Superior temporal gyrus (tissue), 1 donor: ENCODE data around the gene GZMM.

Experiments used
- DNase-seq: peaks from one replicate; pipeline ENCODE4 v3.0.0-alpha.2; 2016; ENCODE audit errors: extremely low spot score

The GZMM gene

GRCh38 chr19:566844-567243, 23.0 kb downstream of the GZMM start:
- DNase-seq: no peak

- no peak for DNase-seq
These were observed 23.5 kb downstream of the GZMM start for GRCh38 chr19:567296-567900.

- no peak for DNase-seq
These were observed 26.4 kb downstream of the GZMM start for GRCh38 chr19:570251-570686.

GRCh38 chr19:570937-571565, 27.2 kb downstream of the GZMM start:
- no peak for DNase-seq

DNA sequence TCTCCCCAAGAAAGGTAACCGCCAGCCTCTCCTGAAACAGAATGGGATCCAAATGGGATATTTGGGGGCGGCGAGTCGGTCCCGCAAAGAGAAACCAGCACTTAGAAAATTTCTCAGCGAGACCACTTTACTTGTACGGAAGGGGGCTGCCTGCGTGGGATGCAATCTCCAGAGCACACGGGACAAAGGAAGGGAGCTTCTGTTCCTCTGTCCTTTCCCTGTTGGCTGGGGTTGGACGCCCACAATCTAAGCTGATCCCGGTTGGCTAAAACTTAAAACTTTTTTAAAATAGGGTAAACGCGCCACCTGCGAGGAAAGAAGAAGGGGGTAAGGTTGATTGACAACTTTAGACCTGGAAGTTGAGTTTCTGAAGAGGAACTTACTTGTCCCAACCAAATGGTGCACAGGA, 27.7 kb downstream of the GZMM start:
- no peak for DNase-seq

- DNase-seq: peak; percentile 98
These were observed 28.4 kb downstream of the GZMM start, which contains the start of gene BSG for GRCh38 chr19:572140-572742. Gene BSG (plus strand): TSS chr19:572596. CDS start chr19:572635, 39 bp downstream.

DNA sequence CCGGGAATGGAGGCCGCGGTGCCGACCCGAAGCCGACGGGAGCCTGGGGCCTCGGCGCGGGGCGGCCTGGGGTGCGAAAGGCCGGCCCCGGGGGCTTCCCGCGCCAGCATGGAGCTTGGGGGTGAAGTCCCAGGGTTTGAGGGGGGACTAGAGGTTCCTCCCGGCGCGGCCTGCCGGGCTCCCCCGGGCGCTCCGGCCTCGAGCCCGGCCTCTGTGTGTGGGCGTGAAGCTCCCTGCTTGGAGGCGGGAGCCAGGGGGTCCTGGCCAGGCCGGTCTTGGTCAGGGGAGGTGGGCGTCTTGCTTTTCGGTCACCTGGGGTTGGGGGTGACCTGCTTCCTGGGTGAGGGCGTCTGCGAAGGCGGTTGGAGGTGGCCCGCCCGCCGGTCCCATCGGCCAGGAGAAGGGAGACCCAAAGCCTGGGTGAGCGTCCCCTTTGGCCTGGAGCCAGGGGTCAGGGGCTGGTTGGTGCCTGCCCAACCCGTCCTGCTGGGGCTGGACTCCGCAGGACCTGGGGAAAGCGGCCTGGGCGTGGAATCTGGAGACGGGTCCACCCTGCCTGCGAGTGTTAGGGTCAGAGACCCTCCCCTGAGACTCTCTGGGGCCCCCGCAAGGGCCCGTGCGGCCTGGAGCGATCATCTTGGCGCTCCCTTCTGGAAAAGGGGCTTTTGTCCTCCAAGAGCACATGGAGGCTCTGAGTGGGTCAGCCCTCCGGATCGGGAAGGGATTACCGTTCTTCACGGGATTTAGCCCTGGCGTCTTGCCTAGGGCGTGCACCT, 29.1 kb downstream of the GZMM start:
- DNase-seq: no peak

DNA sequence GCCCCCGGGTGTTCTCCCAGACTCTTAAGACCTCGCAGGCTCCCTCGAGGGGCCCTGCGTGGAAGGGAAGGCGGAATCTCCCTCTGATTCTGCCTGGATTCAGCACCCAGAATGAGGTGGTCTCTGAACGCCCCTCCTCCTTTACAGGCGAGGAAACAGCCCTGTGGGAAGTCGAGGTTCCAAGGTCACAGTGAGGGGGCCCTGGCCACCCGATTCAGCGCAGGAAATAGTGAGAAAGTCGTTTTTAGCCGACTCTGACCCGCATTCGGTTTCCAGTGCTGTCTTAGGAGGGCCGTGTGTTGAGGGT, 29.6 kb downstream of the GZMM start:
- DNase-seq: no peak

GRCh38 chr19:574658-575526, 31.0 kb downstream of the GZMM start:
- DNase-seq: peak; percentile 50

DNA sequence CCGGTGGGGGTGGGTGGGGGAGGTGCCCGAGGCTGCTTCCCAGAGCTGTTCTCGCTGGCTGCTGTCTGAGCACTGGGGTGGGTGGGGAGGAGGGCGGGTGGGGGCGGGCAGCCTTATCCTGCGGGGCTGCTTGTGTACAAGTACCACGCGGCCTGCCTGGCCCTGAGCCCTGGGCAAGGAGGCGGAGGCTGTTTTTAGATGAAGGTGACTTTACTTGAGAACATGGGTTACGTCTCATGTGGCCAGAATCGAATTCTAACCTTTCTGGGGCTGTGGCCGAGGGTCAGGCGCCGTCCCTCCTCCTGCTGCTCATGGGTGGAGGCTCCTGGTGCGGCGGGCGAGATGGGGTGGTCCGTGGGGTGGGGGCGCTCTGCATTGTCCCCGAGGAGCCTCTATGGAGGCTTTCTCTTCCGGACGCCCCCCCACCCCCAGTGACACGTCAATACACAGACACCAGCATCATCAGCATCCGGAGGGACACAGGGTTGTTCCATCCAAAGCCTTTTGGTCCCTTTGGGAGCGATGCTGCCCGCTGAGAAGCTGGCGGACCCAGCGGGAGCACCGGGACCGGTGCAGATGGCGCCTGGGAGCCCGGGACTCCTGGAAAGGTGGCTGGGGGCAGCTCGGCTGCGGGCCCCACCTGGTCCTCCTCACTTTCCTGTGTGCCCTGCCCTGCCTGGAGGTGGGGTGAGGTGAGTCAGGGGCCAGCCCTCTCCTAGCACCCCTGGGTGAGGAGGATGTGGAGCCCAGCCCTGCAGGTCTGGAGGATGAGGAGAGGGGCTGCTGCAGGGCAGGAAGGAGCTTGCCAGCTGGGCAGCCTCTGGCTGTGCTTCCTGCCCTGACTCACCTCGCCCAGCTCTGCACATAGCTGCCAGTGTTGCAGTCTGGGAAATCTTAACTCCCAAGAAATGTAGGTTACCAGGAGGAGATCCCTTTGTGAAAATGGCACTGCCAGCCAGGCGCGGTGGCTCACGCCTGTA, 32.0 kb downstream of the GZMM start:
- DNase-seq: no peak

DNA sequence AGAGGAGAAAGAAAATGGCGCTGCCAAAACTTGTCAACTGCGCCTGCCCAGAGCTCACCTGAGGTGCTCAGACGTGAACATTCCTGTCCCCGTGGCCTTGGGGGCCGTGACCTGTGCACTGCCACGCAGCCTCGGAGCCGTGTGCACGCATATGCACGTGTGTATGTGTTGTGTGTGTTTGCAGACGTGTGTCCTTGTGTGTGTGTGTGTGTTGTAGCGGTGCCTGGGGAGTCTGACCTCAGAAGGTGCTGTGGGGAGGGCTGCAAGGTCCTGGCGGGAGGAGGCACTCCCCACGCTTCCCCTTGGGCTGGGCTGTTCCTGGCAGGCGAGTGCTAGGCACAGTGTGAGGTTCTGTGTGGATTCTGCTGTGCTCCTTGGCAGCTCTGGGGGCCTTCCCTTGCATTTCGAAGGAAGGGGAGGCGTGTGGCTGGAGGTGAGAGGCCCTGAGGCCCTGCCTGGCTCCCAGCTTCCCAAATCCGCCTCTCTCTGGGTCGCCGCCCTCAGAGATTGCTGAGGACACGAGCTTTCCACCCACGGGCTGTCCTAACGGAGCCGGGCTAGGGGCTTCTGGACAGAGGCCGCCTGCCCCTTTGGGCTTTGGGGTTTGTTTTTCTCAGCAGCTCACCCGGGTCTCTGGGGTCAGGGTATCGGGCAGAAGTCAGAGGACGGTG, 33.0 kb downstream of the GZMM start:
- DNase-seq: no peak

DNA sequence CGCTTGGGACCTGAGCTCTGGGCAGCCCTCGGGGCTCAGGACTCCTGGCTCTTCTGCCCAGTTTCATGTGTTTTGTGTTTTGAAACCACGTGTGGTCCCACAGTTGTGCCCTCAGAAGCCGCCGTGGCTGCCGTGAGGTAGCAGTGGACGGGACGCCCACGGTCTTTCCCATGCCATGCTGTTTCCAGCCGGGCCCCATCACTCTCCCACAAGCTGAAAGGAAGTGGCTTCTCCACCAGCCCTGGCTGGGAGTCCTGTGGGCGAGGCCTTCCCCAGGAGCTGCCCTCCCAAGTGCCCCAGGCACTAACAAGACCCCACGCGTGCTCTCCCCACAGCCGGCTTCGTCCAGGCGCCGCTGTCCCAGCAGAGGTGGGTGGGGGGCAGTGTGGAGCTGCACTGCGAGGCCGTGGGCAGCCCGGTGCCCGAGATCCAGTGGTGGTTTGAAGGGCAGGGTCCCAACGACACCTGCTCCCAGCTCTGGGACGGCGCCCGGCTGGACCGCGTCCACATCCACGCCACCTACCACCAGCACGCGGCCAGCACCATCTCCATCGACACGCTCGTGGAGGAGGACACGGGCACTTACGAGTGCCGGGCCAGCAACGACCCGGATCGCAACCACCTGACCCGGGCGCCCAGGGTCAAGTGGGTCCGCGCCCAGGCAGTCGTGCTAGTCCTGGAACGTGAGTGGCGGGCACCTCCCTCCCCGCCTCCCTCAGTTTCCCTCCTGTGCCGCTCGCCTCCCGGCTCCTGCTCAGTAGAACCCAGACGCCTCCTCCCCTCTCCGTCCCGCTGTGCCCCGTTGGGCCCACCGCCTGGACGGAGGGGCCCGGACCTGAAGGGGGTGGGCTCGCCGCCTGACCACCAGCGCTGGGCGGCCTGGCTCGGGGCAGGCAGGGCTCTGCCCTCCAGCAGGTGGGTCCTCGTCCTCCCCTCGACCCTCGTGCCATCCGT, 33.9 kb downstream of the GZMM start:
- no peak for DNase-seq

DNA sequence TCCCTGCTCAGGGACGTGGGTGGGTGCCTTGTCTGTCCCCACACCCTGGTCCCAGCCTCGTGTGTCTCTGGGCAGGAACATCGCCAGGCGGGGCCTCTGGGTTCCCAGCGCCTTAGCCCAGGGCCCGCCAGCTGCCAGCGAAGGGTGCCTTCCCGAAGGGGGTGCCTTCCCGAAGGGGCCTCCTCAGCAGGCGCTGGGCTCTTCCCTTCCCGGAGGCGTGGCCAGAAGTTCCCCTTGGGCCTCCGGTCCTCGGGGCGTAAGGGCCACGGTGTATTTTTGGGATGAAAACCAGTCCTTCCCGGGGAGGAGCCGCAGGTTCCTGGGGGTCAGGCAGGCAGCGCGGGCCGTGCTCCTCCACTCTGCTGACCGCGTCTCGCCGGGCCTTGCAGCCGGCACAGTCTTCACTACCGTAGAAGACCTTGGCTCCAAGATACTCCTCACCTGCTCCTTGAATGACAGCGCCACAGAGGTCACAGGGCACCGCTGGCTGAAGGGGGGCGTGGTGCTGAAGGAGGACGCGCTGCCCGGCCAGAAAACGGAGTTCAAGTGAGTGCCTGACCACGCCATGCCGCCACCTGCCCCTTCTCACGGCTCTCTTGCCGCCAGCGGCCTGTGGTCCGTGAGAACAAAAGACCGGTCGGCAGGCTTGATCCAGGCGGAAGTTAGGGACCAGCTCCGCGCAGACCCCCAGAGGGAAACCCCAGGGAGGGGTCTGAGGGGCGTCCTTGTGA, 35.4 kb downstream of the GZMM start:
- no peak for DNase-seq

DNA sequence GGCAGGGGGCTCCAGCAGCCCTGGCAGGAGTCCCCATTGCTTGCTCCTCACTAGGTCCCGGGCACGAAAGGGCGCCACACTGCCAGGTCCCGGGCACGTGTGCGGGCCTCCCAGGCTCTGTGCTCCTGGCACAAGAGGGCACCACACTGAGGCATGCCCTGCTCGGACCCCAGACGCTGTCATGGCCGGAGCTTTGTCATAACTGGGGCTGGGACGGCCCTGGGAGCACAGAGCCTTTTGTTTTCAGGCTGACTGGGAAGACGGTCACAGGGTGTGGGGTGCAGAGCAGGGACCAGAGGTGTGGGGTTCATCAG, 35.9 kb downstream of the GZMM start:
- DNase-seq: no peak

- DNase-seq: no peak
These were observed 36.5 kb downstream of the GZMM start for GRCh38 chr19:580274-580835.

DNA sequence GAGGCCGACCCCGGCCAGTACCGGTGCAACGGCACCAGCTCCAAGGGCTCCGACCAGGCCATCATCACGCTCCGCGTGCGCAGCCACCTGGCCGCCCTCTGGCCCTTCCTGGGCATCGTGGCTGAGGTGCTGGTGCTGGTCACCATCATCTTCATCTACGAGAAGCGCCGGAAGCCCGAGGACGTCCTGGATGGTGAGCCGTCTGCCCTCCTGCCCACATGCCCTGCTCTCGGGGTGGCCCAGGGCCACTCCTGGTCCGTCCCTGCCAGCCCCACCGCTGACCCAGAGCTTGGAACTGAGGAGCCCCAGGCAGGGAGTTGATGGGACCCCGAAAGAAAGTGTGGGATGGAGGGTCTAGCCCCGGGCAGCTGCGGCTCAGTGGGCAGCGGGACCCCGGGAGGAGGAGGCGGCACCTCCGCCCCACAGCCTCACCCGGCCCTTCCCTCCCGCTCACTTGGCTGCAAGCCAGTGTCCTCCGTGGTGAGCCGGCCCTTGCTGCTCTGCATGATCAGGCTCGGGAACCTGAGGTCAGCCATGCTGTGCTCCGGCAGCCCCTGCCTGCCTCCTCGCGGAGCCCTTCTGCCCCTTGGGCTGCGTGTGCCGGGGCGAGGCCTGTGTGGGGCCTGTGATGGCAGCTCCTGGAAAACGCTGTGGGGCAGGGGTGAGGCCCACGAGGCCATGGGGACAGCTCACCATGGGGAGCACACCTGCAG, 37.7 kb downstream of the GZMM start:
- DNase-seq: no peak

GRCh38 chr19:582497-583197, 38.8 kb downstream of the GZMM start:
- DNase-seq: no peak
